NCI-H226 (cell line): ENCODE data around the gene PSRC1.
A peak's percentile ranks its signal among the peaks of the same experiment; 100 is the strongest.

Source experiments
- DNase-seq: peaks from one replicate; pipeline ENCODE4 v3.0.0-alpha.2; 2015

PSRC1 gene

DNA sequence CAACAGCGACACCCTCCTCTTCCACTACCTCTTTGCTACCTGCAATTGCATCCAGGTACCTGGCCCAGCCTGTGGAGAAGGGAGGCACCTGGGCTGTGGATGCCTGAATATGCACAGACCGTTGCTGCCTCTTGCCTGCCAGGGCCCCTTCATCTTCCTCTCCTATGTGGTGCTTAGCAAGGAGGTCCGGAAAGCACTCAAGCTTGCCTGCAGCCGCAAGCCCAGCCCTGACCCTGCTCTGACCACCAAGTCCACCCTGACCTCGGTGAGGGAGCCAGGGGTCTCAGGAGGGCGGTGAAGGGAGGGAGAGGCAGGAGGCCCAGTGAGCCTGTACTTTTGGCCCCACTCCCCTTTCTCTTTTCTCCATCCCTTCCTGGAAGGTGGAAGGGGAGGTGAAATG lies 11.5 kb downstream of the PSRC1 start:
- DNase-seq: no peak

DNA sequence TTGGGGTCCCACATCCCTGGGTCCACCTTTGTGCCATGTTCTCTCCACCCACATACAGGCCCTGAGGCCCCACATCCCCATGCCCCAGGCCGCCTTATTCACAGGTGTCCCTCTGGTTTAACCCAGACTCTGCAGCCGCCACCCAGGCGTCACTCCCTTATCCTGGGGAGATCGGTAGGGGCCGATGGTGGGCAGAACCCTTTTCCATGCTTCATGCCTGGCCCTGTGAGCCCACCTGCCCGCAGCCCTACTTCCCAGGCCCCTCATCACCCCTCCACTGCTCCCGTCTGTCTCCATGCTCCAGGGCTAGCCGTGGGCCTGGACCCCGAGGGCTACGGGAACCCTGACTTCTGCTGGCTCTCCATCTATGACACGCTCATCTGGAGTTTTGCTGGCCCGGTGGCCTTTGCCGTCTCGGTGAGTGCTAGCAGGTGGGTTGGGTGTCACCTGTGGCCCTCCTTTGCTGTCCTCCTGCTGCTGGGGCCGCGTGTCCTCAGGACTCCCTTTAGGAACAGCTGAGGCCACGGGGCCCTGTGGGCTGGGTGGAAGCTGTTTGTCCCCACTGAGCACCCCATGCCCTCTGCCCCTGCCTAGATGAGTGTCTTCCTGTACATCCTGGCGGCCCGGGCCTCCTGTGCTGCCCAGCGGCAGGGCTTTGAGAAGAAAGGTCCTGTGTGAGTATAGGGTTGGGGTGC lies 12.2 kb downstream of the PSRC1 start:
- no peak for DNase-seq

DNA sequence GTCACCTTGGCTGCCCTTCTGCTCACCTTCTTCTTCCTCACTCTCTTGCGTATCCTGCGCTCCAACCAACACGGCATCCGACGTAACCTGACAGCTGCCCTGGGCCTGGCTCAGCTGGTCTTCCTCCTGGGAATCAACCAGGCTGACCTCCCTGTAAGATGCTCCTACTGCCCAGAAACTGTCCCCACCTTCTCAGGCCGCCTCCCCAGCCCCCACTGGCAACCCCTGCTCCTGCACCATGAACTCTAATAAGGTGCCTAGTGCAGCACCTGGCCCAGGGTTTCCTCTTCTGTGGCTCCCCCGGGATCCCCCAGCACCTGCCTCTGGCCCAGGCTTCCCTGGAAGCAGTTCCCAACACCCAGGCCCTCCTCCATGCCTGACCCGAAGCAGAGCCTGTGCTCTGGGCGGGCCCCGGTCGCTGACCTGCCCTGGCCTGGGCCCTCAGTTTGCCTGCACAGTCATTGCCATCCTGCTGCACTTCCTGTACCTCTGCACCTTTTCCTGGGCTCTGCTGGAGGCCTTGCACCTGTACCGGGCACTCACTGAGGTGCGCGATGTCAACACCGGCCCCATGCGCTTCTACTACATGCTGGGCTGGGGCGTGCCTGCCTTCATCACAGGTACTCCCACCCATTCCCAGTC lies 12.8 kb downstream of the PSRC1 start:
- DNase-seq: no peak

DNA sequence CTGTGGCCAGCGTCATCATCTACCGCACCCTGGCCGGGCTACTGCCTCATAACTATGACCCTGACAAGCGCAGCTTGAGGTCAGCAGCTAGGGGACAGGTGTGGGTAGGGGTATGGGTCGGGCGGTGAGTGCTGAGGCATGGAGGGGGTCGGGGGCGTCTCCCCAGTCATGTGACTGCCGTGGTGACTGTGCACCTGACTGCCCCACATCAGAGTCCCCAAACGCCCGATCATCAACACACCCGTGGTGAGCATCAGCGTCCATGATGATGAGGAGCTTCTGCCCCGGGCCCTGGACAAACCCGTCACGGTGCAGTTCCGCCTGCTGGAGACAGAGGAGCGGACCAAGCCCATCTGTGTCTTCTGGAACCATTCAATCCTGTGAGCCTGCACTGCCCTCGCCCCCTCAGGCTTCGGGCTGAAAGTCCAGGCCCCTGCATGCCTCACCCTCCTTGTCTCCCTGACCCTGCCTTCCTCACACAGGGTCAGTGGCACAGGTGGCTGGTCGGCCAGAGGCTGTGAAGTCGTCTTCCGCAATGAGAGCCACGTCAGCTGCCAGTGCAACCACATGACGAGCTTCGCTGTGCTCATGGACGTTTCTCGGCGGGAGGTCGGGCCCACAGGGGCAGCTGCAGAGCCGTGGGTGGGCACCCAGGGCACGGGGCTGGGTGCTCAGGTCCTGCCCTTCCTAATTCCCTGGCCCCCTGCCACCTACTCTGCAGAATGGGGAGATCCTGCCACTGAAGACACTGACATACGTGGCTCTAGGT lies 13.5 kb downstream of the PSRC1 start:
- DNase-seq: no peak

DNA sequence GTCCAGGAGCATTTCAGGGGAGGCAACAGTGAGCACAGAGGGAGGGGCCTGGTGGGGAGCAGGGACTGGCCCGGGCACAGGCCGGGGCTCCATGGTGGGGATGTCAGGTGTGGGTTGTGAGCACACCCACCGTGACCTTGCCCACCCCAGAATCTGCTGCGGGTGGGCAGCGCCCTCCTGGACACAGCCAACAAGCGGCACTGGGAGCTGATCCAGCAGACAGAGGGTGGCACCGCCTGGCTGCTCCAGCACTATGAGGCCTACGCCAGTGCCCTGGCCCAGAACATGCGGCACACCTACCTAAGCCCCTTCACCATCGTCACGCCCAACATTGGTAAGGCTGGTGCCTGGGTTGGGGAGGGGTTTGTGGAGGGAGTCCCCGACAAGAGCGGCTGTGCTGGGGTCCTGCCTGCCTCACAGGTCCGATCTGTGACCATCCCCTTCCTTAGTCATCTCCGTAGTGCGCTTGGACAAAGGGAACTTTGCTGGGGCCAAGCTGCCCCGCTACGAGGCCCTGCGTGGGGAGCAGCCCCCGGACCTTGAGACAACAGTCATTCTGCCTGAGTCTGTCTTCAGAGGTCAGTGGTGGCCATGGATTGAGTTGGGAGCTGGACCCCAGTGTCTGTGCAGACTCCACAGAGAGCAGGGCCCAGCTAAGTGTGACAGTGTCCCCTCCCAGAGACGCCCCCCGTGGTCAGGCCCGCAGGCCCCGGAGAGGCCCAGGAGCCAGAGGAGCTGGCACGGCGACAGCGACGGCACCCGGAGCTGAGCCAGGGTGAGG lies 14.3 kb downstream of the PSRC1 start:
- DNase-seq: no peak

DNA sequence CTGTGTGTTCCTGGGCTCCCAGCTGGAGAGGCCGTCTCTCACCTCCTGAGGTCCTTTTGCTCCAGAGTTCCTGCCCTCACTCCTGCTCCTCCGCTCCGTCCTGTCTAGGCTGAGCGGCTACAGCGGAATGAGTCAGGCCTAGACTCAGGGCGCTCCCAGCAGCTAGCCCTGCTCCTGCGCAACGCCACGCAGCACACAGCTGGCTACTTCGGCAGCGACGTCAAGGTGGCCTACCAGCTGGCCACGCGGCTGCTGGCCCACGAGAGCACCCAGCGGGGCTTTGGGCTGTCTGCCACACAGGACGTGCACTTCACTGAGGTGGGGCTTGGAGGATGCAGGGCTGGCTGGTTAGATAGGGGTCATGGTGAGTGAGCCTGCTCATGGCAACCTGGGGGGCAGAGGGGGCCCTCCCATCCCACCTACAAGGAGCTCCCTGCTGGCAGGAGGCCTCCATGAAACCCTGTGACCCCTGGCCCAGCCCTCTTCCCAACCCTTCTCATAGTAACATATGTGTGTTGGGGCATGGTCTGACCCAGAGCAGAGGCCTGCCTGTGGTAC lies 15.1 kb downstream of the PSRC1 start:
- no peak for DNase-seq

DNA sequence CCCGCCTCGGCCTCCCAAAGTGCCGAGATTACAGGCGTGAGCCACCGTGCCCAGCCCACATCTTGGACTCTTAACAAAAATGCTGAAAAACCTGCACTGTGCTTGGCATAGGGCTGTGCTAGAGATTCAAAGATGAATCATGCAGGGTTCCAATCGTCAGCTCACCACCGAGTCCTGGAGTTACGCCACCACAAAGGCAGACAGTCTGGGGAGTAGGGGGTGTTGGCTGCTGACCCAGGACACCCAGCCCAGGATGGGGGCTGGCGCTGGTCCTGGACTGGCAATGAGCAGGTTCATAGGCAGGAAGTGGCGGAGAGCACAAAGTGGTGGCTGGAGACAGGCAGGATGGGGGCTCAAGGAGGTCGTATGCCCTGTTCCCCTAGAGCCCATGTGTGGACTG lies 16.0 kb downstream of the PSRC1 start:
- peak; percentile 68 for DNase-seq

DNA sequence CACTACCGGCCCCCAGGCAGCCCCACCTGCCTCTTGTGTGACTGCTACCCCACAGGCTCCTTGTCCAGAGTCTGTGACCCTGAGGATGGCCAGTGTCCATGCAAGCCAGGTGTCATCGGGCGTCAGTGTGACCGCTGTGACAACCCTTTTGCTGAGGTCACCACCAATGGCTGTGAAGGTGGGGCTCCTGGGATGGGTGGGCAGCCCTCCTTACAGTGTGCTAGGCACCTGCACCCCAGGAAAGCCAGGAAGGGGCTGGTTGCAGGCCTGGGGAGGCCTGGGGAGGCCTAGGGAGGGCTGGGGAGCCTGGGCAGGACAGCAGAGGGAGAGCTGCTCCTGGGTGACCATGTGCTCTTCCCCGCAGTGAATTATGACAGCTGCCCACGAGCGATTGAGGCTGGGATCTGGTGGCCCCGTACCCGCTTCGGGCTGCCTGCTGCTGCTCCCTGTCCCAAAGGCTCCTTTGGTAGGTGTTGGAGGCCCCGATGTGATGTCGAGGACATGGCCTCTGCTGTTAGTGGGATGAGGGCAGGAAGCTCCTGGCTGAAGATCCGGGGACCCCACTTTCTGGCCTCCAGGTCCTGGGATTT lies 17.1 kb downstream of the PSRC1 start:
- DNase-seq: no peak

DNA sequence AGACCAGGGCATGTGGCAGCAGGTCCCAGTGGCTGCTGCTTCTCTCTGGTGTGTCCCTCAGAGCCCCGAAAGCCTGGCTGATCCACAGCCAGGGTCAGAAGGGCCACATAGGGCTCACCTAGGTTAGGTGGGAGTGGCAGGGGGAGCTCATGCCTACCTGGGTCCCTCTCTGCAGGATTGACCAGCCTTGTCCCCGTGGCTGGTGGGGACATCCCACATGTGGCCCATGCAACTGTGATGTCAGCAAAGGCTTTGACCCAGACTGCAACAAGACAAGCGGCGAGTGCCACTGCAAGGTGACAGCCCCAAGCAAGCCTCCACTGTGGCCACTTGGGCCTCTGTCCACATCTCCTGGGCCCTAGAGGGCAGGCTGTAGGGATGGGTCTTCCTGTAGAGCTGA lies 17.9 kb downstream of the PSRC1 start:
- DNase-seq: no peak

DNA sequence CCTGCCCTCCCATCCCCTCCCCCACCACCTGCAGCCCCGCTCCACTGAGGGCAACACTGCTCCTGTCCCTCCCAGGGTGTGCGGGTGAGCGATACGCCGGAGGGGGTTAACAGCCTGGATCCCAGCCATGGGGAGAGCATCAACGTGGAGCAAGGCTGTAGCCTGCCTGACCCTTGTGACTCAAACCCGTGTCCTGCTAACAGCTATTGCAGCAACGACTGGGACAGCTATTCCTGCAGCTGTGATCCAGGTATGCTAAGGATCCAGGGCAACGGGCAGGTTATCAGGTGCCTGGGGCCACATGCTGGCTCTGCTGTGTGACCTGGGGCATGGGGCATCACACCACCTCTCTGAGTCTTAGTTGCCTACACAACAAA lies 18.6 kb downstream of the PSRC1 start:
- DNase-seq: no peak

DNA sequence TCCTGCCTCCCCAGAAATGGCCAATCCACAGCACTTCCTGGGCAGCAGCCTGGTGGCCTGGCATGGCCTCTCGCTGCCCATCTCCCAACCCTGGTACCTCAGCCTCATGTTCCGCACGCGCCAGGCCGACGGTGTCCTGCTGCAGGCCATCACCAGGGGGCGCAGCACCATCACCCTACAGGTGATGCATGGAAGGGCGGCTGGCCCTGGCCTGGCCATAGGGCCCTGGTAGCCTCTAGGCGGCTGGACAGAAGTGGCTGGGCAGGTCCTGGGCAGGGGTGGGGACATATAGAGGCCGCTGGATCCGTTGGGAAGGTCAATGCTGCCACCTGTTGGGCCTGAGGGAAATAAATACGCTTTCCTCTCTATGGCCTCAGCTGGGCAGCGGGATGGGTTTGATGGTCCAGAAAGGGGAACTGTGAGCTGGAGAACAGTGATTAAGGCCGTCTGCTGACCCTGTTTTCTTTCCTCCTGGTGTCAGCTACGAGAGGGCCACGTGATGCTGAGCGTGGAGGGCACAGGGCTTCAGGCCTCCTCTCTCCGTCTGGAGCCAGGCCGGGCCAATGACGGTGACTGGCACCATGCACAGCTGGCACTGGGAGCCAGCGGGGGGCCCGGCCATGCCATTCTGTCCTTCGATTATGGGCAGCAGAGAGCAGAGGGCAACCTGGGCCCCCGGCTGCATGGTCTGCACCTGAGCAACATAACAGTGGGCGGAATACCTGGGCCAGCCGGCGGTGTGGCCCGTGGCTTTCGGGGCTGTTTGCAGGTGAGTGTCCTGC lies 19.2 kb downstream of the PSRC1 start:
- peak; percentile 55 for DNase-seq

DNA sequence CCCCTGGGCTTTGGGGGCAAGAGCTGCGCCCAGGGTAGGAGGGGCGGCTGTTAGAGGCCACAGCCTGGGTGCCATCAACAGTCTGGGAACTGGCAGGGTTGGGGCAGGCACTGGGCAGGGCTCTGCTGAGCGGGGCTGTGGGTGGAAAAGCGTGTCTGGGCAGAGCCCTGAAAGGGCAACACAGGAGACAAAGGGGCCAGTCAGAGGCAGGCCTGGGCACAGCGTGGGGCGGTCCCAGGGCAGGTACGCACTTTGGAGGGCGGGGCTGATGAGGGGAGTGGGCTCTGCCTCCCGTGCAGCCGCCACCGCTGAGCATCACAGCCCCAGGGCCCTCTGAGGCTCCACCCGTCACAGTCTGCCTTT lies 19.7 kb downstream of the PSRC1 start:
- DNase-seq: no peak

DNA sequence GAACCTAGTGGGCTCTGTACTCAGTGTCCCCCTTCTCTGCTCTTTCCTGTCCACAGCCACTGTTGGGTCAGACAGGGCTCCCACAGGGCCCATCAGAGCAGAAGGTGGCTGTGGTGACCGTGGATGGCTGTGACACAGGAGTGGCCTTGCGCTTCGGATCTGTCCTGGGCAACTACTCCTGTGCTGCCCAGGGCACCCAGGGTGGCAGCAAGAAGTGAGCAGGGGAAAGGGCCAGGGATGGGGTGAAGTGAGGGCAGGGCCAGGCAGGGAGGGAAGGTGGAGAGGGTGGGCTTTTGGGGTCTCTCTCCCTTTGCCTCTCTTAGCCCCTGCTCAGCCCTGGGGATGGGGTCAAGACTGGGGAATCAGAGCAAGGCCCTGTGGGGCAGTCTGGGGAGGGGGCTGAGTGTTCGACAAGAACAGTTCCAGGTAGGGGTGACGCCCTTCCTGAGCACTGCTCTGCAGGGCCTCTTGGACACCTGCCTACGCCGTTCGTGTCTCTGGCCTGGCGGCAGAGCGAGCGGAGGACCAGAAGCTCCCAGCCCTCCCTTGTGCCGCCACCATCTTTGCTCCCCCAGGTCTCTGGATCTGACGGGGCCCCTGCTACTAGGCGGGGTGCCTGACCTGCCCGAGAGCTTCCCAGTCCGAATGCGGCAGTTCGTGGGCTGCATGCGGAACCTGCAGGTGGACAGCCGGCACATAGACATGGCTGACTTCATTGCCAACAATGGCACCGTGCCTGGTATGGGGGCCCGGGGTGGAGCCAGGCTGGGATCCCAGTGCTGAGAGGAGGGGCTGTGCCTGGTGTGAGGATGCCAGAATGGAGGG lies 20.5 kb downstream of the PSRC1 start:
- no peak for DNase-seq

DNA sequence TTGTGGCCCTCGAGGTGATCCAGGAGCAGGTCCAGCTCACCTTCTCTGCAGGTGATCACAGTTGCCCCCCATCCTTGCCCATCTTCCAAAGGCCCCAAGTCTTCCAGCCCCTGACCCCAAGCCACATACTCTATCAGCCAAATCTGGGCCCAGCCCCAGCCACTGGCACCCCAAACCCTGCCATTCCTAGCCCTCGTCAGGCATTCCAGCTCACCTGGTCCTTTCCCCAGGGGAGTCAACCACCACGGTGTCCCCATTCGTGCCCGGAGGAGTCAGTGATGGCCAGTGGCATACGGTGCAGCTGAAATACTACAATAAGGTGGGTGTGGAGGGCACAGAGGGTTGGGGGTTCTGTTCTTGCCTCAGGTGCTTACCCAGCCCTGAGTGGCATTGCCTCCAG lies 21.4 kb downstream of the PSRC1 start:
- DNase-seq: no peak

DNA sequence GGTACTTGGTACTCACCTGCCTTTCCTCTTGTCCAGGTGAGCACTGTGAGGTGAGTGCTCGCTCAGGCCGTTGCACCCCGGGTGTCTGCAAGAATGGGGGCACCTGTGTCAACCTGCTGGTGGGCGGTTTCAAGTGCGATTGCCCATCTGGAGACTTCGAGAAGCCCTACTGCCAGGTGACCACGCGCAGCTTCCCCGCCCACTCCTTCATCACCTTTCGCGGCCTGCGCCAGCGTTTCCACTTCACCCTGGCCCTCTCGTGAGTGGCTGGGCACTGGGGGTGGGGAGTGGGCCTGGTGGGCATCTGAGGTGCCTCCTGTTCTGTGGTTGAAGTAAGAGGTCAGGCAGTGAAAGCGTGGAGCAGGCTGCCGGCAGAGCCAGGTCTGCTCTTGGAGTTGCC lies 21.9 kb downstream of the PSRC1 start:
- no peak for DNase-seq

DNA sequence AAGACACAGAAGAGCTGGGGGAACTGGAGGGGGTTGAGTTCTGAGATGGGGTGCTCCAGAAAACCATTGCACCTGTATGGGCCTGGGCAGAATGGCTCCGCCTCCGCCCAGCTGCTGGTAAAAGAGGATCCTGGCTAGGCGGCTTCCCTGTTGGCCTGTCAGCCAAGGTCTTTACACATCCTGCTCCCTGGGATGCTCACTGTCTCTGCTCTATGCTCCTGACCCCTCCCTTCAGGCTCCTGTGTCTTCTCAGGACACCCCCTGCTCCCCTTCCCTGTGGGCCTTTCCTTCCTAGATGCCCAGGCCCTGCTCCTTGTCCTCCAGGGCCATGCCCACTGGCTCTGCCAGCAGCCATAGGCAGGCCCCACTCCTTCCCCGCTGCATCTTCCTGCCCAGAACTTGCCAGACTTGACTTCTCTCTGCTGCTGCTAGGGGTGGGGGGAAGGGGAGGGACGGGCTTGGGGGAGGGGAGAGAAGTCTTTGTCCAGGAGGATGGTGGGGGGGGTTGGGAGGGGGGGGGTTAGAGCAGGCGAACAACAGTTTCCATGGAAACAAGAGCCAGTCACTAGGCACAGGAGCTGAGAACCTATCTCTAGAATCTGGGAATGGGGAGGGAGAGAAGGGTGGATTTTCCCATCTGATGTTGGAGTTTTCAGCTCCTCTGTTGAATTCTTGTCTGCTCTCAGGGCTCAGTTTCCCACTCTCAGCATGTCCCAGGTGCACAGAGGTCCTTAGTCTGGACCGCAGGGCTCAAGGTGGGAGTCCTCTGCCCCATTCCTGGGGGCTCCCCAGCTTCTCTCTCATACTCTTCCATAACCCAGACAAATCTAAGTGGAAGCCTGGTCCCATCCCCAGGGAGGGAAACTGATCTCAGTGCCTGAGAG lies 23.0 kb downstream of the PSRC1 start:
- DNase-seq: no peak

DNA sequence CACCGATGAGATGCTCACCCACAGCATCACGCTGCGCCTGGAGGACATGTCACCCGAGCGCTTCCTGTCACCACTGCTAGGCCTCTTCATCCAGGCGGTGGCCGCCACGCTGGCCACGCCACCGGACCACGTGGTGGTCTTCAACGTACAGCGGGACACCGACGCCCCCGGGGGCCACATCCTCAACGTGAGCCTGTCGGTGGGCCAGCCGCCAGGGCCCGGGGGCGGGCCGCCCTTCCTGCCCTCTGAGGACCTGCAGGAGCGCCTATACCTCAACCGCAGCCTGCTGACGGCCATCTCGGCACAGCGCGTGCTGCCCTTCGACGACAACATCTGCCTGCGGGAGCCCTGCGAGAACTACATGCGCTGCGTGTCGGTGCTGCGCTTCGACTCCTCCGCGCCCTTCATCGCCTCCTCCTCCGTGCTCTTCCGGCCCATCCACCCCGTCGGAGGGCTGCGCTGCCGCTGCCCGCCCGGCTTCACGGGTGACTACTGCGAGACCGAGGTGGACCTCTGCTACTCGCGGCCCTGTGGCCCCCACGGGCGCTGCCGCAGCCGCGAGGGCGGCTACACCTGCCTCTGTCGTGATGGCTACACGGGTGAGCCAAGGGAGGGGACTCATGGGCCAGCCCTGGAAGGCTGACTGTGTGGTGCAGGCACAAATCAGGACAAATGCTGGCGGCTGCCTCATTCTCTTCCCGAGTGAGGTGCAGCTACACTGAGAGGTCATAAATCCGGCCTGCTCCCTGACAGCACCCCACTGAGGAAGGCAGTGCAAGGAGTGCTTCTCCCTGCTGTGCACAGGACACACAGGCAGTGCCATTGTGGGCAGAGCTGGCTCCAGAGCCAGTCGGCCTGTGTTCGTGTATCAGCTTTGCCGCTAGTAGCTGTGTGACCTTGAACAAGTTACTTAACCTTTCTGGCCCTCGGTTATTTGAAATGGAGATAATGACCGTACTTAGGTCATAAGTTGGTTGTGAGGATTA lies 24.2 kb downstream of the PSRC1 start:
- DNase-seq: no peak

DNA sequence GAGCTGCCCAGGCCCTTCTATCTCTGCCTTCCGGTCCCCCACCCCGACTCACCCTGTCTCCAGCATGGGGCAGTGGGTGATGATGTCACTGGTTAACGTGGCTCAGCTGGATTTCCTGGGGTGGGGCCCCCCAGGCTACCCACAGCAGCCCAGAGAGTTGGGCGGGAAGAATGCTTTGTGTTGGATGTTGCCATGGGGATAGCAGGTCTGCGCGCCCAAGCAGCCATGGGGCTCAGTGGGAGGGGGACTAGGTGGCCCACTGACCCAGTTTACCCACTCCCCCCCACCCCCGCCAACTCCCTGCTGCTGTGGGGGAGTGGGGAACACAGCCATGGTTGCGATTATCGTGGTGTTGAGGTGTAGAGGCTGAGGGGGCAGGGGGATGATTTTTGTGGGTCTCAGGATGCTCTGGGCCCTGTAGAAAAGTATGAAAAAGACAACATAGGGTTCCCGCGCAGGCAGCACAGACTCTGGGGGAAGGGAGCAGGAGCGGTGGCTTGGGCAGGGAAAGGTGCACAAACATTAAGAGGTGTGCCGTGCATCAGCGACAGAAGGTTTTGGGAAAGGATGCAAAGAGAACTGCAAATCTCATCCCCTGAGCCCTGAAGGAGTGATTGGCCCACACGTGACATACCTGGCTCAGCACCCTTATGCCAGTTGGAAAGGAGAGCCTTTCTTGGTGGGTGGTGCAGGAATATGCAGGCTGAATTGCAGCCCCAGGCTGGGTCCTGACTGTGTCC lies 25.1 kb downstream of the PSRC1 start:
- DNase-seq: no peak
